CD4-positive, alpha-beta T cell treated with Interleukin-15 for 1 hour (primary cell): Measurements from ENCODE around the gene TSC22D1.
"Not testable (repeated sequence)": the region's sequence is repeated elsewhere in the genome, so short reads cannot be mapped to it uniquely, and the experiment has no call there.

Experiments
- DNase-seq: peaks from one replicate; pipeline ENCODE4 v3.0.0-alpha.2; 2020

TSC22D1 gene

GRCh38 chr13:44575741-44576350 is at the start of gene TSC22D1:
Gene TSC22D1, minus strand, starts transcription at chr13:44576330. Its CDS starts 256 bp downstream, at chr13:44576074.
- DNase-seq = peak; percentile 67

GRCh38 chr13:44622708-44623107 is 46.6 kb upstream of the TSC22D1 start:
- DNase-seq = no peak

- DNase-seq = no peak
Observed at GRCh38 chr13:44622261-44622660, 46.1 kb upstream of the TSC22D1 start.

GRCh38 chr13:44620057-44620456 is 43.9 kb upstream of the TSC22D1 start:
- no peak for DNase-seq

GRCh38 chr13:44619651-44620050 is 43.5 kb upstream of the TSC22D1 start:
- DNase-seq = no peak

GRCh38 chr13:44618326-44618725 is 42.2 kb upstream of the TSC22D1 start:
- no peak for DNase-seq

GRCh38 chr13:44617648-44618047 is 41.5 kb upstream of the TSC22D1 start:
- DNase-seq = no peak

GRCh38 chr13:44609137-44609536 is 33.0 kb upstream of the TSC22D1 start:
- no peak for DNase-seq

GRCh38 chr13:44605721-44606120 is 29.6 kb upstream of the TSC22D1 start:
- DNase-seq = no peak

- DNase-seq = no peak
Observed at GRCh38 chr13:44605275-44605674, 29.1 kb upstream of the TSC22D1 start.

- no peak for DNase-seq
Observed at GRCh38 chr13:44601586-44601985, 25.5 kb upstream of the TSC22D1 start.

GRCh38 chr13:44593861-44594592 is 17.9 kb upstream of the TSC22D1 start:
- not testable (repeated sequence) for DNase-seq

GRCh38 chr13:44592216-44592847 is 16.2 kb upstream of the TSC22D1 start:
- no peak for DNase-seq

GRCh38 chr13:44591316-44591715 is 15.2 kb upstream of the TSC22D1 start:
- no peak for DNase-seq

- no peak for DNase-seq
Observed at GRCh38 chr13:44583137-44583536, 7.0 kb upstream of the TSC22D1 start.

GRCh38 chr13:44578067-44578400 is 1.9 kb upstream of the TSC22D1 start:
- DNase-seq = no peak

GRCh38 chr13:44577236-44578066 is 1.3 kb upstream of the TSC22D1 start:
- DNase-seq = peak; percentile 96

GRCh38 chr13:44576351-44577235 is 463 bp upstream of the TSC22D1 start:
- DNase-seq = peak; percentile 25

GRCh38 chr13:44575035-44575434 is 1.1 kb downstream of the TSC22D1 start:
- DNase-seq = no peak

- DNase-seq = no peak
Observed at GRCh38 chr13:44574466-44574855, 1.7 kb downstream of the TSC22D1 start.

GRCh38 chr13:44573790-44574465 is 2.2 kb downstream of the TSC22D1 start:
- no peak for DNase-seq

- DNase-seq = no peak
Observed at GRCh38 chr13:44573071-44573470, 3.1 kb downstream of the TSC22D1 start.
